GM12865 (cell line): ENCODE measurements around the gene LRRC38.

Source experiments
- DNase-seq: peaks from one replicate; pipeline ENCODE4 v3.0.0; 2010; ENCODE audit warnings: low read depth
- H3K4me3 ChIP-seq: 2 replicates; pipeline ENCODE4 v1.5.1; 2011; ENCODE audit warnings: mild to moderate bottlenecking, low read depth, low read length, control low read depth
- CTCF ChIP-seq: IDR thresholded peaks from 2 replicates; pipeline ENCODE4 v1.5.1; 2011; ENCODE audit warnings: low read length, control low read depth, low read depth, inconsistent platforms; ENCODE audit not compliant: insufficient read depth; ENCODE audit errors: missing control alignments

Gene LRRC38

GRCh38 chr1:13520985-13521384 is 7.2 kb upstream of the LRRC38 start:
- TF ChIP-seq CTCF, result no peak
- H3K4me3 ChIP-seq, result no peak overlapping the region
- no peak for DNase-seq

GRCh38 chr1:13517193-13517812 is 3.5 kb upstream of the LRRC38 start:
- peak; percentile 15 for TF ChIP-seq CTCF
- no peak for DNase-seq
- no peak overlapping the region for H3K4me3 ChIP-seq

DNA sequence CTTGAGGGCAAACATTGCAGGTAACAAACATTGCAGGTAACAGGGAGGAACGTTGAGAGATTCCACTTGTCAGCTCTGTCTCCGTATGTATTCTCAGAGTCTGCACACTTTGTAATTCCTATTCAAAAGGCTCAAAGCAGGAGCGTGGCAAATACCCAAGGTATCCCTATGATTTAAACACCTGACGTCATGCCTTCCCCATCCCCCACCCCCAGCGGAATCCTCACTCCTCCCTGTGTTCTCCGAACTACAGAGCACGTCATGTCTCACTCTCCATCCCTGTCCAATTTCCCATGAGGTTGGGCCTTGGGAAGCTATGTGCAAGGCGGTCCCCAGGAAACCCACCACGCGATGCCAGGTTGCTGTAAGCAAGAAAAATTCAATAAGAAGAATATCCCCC is 2.8 kb upstream of the LRRC38 start:
- TF ChIP-seq CTCF, result no peak
- H3K4me3 ChIP-seq, result no peak overlapping the region
- DNase-seq, result no peak

- no peak for DNase-seq
- TF ChIP-seq CTCF, result no peak
- no peak overlapping the region for H3K4me3 ChIP-seq
Observed at GRCh38 chr1:13514821-13515220, 1.0 kb upstream of the LRRC38 start.

DNA sequence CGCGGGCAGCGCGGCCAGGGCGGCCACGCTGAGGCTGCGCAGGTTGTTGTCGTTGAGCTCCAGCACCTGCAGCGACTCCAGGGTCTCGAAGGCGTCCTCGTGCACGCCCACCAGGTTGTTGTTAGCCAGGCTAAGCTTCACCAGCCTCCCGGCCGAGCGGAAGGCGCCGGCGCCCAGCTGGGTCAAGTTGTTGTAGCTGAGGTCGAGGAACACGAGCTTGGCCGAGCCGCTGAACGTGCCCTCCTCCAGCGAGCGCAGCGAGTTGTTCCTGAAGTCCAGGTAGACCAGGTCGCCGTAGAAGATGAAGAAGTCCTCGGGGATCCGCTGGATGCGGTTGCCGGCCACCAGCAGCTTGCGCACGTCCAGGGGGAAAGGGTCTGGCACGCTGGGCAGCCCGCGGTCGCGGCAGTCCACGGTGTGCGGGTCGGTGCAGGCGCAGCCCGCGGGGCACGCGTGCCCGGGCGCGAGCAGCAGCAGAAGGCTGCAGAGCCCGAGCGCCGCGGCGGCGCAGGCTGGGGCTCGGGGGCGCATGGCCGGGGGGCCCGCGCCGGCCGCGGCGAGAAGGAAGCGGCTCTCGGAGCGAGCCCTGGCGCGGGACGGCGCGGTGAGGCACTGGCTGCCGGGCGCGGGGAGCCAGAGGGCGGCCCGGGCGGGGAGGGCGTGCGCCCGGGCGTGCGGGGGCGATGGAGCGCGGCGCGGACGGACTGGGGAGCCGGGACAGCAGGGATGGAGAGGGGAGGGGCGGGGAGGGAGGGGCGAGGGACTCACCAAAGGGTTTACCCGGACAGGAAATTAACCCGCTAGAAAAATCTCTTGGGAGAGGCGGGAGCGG is 524 bp downstream of the LRRC38 start:
- DNase-seq, result no peak
- H3K4me3 ChIP-seq, result no peak overlapping the region
- TF ChIP-seq CTCF, result no peak

DNA sequence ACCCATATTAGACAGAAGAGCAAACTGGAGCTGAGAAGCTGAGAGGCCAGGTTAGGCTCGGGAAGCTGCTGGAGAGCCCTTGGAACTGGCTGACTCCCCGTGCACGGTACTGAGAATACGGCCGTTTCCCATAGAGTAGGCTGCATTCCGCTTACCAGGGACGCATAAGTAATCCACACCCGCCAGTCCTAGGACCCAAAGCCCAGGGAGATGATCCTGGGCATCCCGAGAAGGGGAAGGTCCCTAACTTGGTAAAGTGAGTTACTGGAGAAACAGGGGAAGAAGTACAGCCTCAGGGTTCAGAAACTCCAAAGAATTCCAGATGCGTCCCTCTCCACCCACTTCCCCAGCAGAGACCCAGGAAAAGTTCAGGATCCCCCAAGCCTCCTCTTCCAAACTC is 1.3 kb downstream of the LRRC38 start:
- TF ChIP-seq CTCF, result no peak
- no peak for DNase-seq
- no peak overlapping the region for H3K4me3 ChIP-seq
